Omental fat pad (tissue), 4 donors: ENCODE results near the gene RMI2. TPM values are rescaled to one million over a fixed set of nuclear protein-coding genes. Genes with fewer than 3 reads are reported as not detected.

Experiments used
- ATAC-seq: fragments of 150-250 bp; one replicate; pipeline ENCODE4 v1.9.1; 2016; ENCODE audit warnings: mild to moderate bottlenecking, moderate library complexity; ENCODE audit not compliant: low FRiP score
- DNase-seq: peaks from one replicate; pipeline ENCODE4 v3.0.0-alpha.2; 2019; ENCODE audit warnings: low spot score
- small RNA-seq: library from RNA; depleted of rRNA; stranded (forward); fragments of <200 nt; gene quantifications from one replicate; pipeline ENCODE3, GENCODE V24; 2016
- total RNA-seq, 4 donors: library from RNA; depleted of rRNA; stranded (reverse); fragments of >200 nt; gene quantifications; one replicate each; pipeline ENCODE4 v1.1.0, GENCODE V29; 2016
- TF ChIP-seq, protein P1 (sequence below), 3 donors: fragments of 450-650 bp; IDR thresholded peaks; one replicate each; pipeline ENCODE4 v1.5.1; 2016 to 2017; ENCODE audit warnings: antibody characterized with exemption in 3 of 3, mild to moderate bottlenecking in 3 of 3, moderate library complexity in 2 of 3

RMI2 gene
- total RNA-seq, 4 donors from 2014 or later, result 0.72 to 1.7 (median 1.2) TPM; not detected in 1

- TF ChIP-seq, protein P1, sequence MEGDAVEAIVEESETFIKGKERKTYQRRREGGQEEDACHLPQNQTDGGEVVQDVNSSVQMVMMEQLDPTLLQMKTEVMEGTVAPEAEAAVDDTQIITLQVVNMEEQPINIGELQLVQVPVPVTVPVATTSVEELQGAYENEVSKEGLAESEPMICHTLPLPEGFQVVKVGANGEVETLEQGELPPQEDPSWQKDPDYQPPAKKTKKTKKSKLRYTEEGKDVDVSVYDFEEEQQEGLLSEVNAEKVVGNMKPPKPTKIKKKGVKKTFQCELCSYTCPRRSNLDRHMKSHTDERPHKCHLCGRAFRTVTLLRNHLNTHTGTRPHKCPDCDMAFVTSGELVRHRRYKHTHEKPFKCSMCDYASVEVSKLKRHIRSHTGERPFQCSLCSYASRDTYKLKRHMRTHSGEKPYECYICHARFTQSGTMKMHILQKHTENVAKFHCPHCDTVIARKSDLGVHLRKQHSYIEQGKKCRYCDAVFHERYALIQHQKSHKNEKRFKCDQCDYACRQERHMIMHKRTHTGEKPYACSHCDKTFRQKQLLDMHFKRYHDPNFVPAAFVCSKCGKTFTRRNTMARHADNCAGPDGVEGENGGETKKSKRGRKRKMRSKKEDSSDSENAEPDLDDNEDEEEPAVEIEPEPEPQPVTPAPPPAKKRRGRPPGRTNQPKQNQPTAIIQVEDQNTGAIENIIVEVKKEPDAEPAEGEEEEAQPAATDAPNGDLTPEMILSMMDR (IDR thresholded peaks at IDR 0.05), result no peak
- DNase-seq, result no peak
- no peak for ATAC-seq
Measured at GRCh38 chr16:11398136-11398535, 52.9 kb downstream of the RMI2 start.

- TF ChIP-seq, protein P1 (IDR thresholded peaks at IDR 0.05), result no peak
- DNase-seq (no peak), ATAC-seq (no peak)
Measured at GRCh38 chr16:11398851-11399250, 53.6 kb downstream of the RMI2 start.

DNA sequence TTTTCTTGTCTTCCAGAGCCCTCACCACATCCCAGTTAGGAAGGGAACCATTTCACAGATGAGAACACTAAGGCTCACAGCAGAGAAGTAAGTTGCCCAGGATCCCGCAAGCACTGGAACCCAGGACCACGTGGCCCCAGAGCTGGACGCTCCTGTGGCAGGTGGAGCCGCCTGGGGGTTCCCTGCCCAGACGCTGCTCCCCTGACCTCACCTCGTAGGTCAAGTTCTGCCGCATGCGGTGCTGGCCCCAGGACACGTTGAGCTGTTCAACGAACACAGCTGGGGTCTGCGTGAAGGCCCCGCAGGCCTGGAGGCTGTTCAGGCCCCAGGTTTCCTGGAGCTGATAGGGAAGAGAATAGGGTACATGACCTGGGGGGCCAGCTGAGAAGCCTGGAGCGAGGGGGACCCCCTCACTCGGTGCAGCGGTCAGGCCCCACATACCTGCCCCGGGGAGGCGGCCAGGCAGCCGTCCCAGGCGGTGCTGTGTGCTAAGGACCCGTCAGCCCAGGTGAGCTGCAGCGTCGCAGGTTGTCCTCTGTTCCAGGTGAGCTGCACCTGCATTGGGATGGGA is 54.1 kb downstream of the RMI2 start:
- TF ChIP-seq, protein P1 (IDR thresholded peaks at IDR 0.05), result no peak
- DNase-seq, result no peak

DNA sequence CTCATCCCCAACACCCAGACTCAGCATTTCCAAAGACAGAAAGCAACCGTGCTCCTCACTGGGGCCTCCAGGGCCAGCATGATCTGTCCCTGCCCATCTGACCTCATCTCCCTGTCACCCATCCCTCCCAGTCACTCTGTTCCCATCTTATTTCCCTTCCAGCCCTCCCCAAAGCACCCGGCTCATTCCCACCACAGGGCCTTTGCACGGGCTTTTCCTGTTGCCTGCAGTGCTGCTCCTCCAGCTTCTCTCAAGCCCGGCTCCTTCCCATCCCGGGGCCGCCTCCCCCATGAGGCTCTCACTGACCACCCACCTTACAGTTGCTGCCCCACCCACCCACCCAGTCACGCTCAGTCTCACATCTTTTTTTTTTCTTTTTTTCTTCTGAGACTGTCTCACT is 54.8 kb downstream of the RMI2 start:
- no peak for DNase-seq
- ATAC-seq, result no peak
- TF ChIP-seq, protein P1 (IDR thresholded peaks at IDR 0.05), result no peak

More for the DNA sequence above, 54.1 kb downstream of the RMI2 start:
- ATAC-seq, result no peak

Small RNA genes within 50 kb of the gene (small RNA-seq; reads per million reads assigned to genes)
- not detected for gene AC099489.2
- not detected for gene MIR548H2
- not detected for gene RF00019

Other genes with a start within 250 kb of the RMI2 start
- gene SOCS1, start 89.3 kb upstream of the RMI2 start, total RNA-seq, result 10 to 100 TPM in 2 of 4 donors, 1 to 10 TPM in 2; 6.5 to 26.8 (median 18.0) TPM
- gene TNP2, start 76.1 kb upstream of the RMI2 start, total RNA-seq, result not detected
- gene PRM3, start 71.8 kb upstream of the RMI2 start, total RNA-seq, result not detected
- not detected for gene PRM2, start 69.0 kb upstream of the RMI2 start, total RNA-seq
- not detected for gene PRM1, start 64.1 kb upstream of the RMI2 start, total RNA-seq
- gene LITAF, start 241.5 kb downstream of the RMI2 start, total RNA-seq, result 100 to 1,000 TPM in 2 of 4 donors, 10 to 100 TPM in 2; 69.8 to 196 (median 103) TPM